Measurements from ENCODE around the gene ACACB. TPM values are rescaled to one million over a fixed set of nuclear protein-coding genes. Genes with fewer than 3 reads are reported as not detected.

Gene ACACB
- total RNA-seq, 1 experiment from 2014 or later, result 21.7 TPM

DNA sequence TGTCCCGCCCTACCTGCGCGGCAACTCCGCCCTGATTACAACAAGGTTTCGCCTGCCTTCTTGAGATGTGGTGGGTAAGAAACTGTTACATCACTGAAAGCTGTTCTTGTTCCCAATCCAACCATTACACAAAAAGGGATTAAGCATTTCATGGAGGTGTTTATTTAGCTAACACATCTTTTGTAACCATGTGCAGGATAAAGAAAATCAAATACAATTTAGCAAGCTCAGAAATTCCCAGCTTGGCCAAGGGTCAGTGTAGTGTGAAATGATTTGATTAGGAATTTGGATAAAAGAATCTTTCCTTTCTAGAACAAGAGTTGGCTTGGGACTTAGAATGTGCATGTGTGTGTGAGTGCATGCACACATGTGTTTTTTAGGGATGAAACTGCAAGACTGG is 186.4 kb downstream of the ACACB start:
- CTCF ChIA-PET, result interaction anchor here (0.5 kb wide), 1 partner anchor 11 kb away, joined by 7 read pairs; no protein-coding TSS in a partner anchor
- Histone ChIP-seq H3K4me2 (ENCODE audit: low read length) (no peak overlapping the region), H3K9ac (ENCODE audit: low read length) (no peak overlapping the region), H4K20me1 (ENCODE audit: low read length) (no peaks in the 10 kb centered on the region), H3K9me3 (ENCODE audit: low read length) (no peaks in the 10 kb centered on the region), H3K4me3 (ENCODE audit: low read length) (no peak overlapping the region), H3K27me3 (ENCODE audit: low read length) (peaks cover 53% of the 10 kb centered on the region), H3K36me3 (ENCODE audit: low read depth, low read length) (no peaks in the 10 kb centered on the region), H3K27ac (ENCODE audit: low read length) (no peak overlapping the region), H3K79me2 (ENCODE audit: low read length) (no peaks in the 10 kb centered on the region), H3F3A (ENCODE audit: low read length, unreplicated experiment) (no peaks in the 10 kb centered on the region), H2AFZ (ENCODE audit: low read length) (no peak overlapping the region), H3K4me1 (ENCODE audit: insufficient read depth, low read length) (no peaks in the 10 kb centered on the region), H3K9me2 (replicated peaks; ENCODE audit: low read length) (no peaks in the 10 kb centered on the region)
- no TSS peak for BruUV-seq (replicated peaks)
- no peak for ATAC-seq
- no peak for TF ChIP-seq EZH2 (IDR thresholded peaks at IDR 0.05; ENCODE audit: low read length, unreplicated experiment)
- TF ChIP-seq, protein P1, sequence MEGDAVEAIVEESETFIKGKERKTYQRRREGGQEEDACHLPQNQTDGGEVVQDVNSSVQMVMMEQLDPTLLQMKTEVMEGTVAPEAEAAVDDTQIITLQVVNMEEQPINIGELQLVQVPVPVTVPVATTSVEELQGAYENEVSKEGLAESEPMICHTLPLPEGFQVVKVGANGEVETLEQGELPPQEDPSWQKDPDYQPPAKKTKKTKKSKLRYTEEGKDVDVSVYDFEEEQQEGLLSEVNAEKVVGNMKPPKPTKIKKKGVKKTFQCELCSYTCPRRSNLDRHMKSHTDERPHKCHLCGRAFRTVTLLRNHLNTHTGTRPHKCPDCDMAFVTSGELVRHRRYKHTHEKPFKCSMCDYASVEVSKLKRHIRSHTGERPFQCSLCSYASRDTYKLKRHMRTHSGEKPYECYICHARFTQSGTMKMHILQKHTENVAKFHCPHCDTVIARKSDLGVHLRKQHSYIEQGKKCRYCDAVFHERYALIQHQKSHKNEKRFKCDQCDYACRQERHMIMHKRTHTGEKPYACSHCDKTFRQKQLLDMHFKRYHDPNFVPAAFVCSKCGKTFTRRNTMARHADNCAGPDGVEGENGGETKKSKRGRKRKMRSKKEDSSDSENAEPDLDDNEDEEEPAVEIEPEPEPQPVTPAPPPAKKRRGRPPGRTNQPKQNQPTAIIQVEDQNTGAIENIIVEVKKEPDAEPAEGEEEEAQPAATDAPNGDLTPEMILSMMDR (conservative IDR thresholded peaks at IDR 0.05; ENCODE audit: low read depth, low read length), result no peak
- TF ChIP-seq EZH2phosphoT487 (IDR thresholded peaks at IDR 0.05; ENCODE audit: borderline replicate concordance, low read length), result no peak
- intact Hi-C loops (cut with micrococcal nuclease), result no loop called here
- POLR2A ChIA-PET (ENCODE audit: unreplicated experiment), result no interaction called here
- DNase-seq, result no peak

- Histone ChIP-seq H3K79me2 (ENCODE audit: low read length) (no peaks in the 10 kb centered on the region), H3K9ac (ENCODE audit: low read length) (no peak overlapping the region), H3K27ac (ENCODE audit: low read length) (no peak overlapping the region), H3K27me3 (ENCODE audit: low read length) (peaks cover 65% of the 10 kb centered on the region), H3K36me3 (ENCODE audit: low read depth, low read length) (no peaks in the 10 kb centered on the region), H3K4me3 (ENCODE audit: low read length) (no peak overlapping the region), H3K4me2 (ENCODE audit: low read length) (no peak overlapping the region), H3K9me2 (replicated peaks; ENCODE audit: low read length) (no peaks in the 10 kb centered on the region), H4K20me1 (ENCODE audit: low read length) (no peaks in the 10 kb centered on the region), H3F3A (ENCODE audit: low read length, unreplicated experiment) (no peaks in the 10 kb centered on the region), H3K9me3 (ENCODE audit: low read length) (no peaks in the 10 kb centered on the region), H2AFZ (ENCODE audit: low read length) (no peak overlapping the region), H3K4me1 (ENCODE audit: insufficient read depth, low read length) (no peaks in the 10 kb centered on the region)
- intact Hi-C loops (cut with micrococcal nuclease), result no loop called here
- TF ChIP-seq EZH2phosphoT487 (IDR thresholded peaks at IDR 0.05; ENCODE audit: borderline replicate concordance, low read length) (no peak), EZH2 (IDR thresholded peaks at IDR 0.05; ENCODE audit: low read length, unreplicated experiment) (no peak)
- TF ChIP-seq, protein P1 (conservative IDR thresholded peaks at IDR 0.05; ENCODE audit: low read depth, low read length), result no peak
- CTCF ChIA-PET, result no interaction called here
- DNase-seq, result no peak
- no TSS peak for BruUV-seq (replicated peaks)
- ATAC-seq, result no peak
- POLR2A ChIA-PET (ENCODE audit: unreplicated experiment), result no interaction called here
Observed at GRCh38 chr12:109304485-109304884, 188.1 kb downstream of the ACACB start.

DNA sequence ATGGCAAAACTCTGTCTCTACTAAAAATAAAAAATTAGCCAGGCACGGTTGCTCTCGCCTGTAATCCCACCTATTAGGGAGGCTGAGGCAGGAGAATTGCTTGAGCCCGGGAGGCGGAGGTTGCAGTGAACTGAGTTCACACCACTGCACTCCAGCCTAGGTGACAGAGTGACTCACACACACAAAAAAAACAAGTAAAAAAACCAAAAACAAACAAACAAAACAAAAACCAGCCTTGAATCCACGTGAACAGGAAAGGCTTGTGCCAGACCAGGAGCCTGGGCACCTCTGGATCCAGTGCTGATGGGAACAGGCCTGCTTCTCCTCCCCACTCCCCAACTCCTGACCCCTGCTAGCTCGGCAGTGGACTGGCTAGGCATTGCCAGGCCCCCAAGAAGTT is 189.2 kb downstream of the ACACB start:
- no peaks in the 10 kb centered on the region for H3K9me3 ChIP-seq (ENCODE audit: low read length)
- no peaks in the 10 kb centered on the region for H3K36me3 ChIP-seq (ENCODE audit: low read depth, low read length)
- no TSS peak for BruUV-seq (replicated peaks)
- H3K4me3 ChIP-seq (ENCODE audit: low read length), result no peak overlapping the region
- no peaks in the 10 kb centered on the region for H4K20me1 ChIP-seq (ENCODE audit: low read length)
- H2AFZ ChIP-seq (ENCODE audit: low read length), result no peak overlapping the region
- intact Hi-C loops (cut with micrococcal nuclease), result no loop called here
- no peaks in the 10 kb centered on the region for H3F3A ChIP-seq (ENCODE audit: low read length, unreplicated experiment)
- H3K9me2 ChIP-seq (replicated peaks; ENCODE audit: low read length), result no peaks in the 10 kb centered on the region
- TF ChIP-seq EZH2phosphoT487 (IDR thresholded peaks at IDR 0.05; ENCODE audit: borderline replicate concordance, low read length), result no peak
- ChIA-PET CTCF (no interaction called here), POLR2A (ENCODE audit: unreplicated experiment) (no interaction called here)
- peaks cover 4% of the 10 kb centered on the region; the same call in 1 of the 2 replicates for H3K4me1 ChIP-seq (ENCODE audit: insufficient read depth, low read length)
- ATAC-seq (no peak), DNase-seq (no peak)
- peaks cover 72% of the 10 kb centered on the region for H3K27me3 ChIP-seq (ENCODE audit: low read length)
- H3K4me2 ChIP-seq (ENCODE audit: low read length), result no peak overlapping the region
- no peak overlapping the region for H3K27ac ChIP-seq (ENCODE audit: low read length)
- no peak overlapping the region for H3K9ac ChIP-seq (ENCODE audit: low read length)
- no peaks in the 10 kb centered on the region for H3K79me2 ChIP-seq (ENCODE audit: low read length)
